ENCODE results near the gene PLD4.
"Not testable (repeated sequence)": the region's sequence is repeated elsewhere in the genome, so short reads cannot be mapped to it uniquely, and the experiment has no call there.

The PLD4 gene

DNA sequence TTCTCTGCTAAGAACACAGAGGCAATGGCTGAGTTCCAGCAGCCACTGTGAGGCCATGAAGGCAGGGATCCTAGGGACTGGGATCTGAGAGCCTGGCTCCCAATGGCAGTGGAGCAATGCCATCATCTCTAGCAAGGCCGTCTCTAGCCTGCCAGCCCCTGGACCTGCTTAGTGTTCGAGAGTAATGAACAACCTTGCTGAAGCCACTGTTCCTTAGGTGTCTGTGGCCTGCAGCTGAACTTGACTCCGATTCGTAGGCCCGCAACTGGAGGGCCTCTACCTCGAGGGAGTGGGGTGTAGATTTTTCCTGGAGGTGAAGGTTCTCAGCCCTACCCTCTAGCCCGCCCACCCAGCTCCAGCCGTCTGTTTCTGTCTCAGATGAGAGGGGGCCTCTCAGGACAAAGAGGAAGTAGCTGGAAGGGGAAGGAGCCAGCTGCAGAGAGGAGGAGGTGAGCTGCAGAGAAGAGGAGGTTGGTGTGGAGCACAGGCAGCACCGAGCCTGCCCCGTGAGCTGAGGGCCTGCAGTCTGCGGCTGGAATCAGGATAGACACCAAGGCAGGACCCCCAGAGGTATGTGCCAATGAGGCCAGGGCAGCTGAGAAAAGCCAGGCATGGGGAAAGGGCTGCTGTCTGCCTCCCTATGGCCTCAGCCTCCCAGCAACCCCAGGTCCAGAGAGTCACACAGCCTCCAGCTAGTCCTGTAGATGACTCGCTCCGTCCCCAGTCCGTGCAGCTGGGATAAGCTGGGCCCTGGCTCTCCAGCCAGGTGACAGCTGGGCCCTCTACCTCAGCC, at the start of gene PLD4:
TSS of gene PLD4 (plus strand) at position 459 of the 793 bp plus-strand sequence. CDS start 2,262 bp downstream, outside the sequence.
- no peak for DNase-seq

DNA sequence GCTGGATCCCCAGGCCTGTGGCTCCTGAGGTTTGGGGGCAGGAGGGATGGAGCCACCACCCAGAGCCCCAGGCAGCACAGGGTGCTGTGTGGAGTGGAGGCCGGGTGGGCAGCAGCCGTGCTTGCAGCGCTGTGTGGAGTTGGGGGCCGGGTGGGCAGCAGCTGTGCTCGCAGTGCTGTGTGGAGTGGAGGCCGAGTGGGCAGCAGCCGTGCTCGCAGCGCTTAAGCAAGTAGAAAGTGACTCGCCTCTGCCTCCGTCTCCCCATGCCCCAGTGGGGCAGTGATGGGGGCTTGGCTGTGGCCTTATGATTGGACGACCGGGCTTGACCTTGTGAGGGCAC, 49.3 kb upstream of the PLD4 start:
- DNase-seq: no peak

GRCh38 chr14:104875811-104876210, 48.9 kb upstream of the PLD4 start:
- DNase-seq: no peak

DNA sequence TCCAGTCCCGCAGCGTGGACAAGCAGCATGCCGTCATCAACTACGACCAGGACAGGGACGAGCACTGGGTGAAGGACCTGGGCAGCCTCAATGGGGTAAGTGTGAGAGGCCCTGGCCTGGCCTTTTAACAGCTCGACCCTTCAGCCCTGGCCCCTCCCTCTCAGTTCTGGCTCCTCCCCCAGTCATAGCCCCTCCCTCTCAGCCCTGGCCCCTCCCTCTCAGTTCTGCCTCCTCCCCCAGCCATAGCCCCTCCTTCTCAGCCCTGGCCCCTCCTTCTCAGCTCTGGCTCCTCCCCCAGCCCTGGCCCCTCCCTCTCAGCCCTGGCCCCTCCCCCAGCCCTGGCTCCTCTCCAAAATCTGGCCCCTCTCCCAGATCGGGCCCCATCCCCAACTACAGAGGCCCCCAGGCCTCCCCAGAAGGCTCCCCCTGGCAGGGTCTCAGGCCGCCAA, 48.4 kb upstream of the PLD4 start:
- peak; percentile 20 for DNase-seq

DNA sequence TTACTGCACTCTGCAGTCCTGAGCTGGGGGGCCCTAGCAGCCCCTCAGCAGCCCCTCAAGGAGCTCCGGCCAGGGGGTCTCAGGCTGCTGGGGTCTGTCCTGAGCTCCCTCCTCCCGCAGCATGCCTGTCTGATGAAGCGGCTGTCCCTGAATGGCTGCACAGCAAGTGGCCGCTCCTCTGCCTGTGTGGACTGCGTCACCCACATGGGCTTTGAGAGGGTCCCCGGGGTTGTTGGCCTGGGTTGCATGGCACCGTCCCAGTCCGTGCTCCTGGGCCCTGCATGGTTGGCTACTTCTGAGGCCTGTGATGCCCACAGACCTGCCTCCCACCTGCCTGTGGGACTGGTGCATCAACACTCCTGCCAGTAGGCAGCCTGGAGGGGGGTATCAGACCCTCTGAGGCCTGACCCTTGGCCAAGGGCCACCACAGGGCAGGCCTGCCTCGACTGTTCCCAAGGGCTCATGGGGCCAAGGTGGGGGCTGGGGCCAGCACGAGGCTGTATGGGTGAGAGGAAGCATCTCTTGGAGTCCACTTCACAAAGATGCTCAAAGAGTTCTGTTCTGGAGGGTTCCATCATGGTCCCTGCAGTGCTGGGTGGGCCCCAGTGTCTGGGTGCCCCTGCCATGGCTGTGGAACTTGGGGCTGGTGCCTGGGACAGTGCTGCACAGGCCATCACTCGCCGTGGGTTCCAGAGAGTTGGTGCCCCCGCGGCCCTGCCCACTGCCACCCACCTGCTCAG, 47.4 kb upstream of the PLD4 start:
- no peak for DNase-seq

DNA sequence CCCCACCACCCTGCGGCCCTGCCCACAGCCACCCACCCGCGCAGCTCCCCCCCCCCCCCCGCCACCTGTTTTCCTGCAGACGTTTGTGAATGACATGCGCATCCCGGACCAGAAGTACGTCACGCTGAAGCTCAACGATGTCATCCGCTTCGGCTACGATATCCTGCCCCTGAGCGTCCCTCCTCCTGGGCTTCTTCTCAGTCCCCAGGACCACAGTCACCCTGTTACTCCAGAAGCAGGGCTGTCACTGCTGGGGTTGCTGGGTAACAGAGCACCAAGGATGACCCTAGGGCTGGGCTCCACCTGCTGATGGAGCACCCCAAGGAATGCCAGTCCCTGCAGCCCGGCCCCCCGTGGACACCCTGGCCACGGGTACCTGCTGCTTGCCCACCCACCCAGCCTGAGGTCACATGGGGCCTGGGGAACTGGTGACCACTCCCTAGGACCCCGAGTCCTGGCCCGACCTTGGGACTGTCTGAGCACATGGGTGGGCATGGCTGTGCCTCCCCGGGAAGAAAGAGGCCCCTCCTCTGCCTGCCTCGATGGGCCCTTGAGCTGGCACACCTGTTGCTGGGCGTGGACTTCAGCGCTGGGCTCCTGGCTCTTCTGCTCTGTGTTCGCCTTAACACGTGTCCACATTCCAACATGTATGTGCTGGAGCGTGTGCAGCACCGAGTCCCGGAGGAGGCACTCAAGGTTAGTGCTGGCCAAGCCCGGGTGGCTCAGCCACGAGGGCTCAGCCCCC, 46.7 kb upstream of the PLD4 start:
- no peak for DNase-seq

DNA sequence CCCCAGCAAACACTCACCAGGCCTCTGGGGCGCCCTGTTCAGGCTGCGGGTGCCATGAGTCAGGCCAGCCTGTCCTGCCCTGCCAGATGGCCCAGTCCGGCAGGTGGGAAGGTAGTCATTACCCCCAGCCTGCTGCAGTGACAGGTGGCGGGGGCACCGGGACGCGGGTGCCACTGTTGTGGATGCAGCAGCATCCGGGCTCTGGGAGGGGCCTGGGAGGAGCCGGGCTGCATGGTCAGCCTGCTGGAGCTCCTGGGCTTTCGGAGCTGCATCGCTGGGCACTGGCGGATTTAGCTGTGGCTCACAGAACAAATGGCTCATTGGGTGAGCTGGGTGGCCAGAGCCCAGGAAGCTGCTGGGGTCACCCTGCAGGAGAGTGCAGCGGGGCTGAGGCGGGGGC, 46.1 kb upstream of the PLD4 start:
- no peak for DNase-seq

DNA sequence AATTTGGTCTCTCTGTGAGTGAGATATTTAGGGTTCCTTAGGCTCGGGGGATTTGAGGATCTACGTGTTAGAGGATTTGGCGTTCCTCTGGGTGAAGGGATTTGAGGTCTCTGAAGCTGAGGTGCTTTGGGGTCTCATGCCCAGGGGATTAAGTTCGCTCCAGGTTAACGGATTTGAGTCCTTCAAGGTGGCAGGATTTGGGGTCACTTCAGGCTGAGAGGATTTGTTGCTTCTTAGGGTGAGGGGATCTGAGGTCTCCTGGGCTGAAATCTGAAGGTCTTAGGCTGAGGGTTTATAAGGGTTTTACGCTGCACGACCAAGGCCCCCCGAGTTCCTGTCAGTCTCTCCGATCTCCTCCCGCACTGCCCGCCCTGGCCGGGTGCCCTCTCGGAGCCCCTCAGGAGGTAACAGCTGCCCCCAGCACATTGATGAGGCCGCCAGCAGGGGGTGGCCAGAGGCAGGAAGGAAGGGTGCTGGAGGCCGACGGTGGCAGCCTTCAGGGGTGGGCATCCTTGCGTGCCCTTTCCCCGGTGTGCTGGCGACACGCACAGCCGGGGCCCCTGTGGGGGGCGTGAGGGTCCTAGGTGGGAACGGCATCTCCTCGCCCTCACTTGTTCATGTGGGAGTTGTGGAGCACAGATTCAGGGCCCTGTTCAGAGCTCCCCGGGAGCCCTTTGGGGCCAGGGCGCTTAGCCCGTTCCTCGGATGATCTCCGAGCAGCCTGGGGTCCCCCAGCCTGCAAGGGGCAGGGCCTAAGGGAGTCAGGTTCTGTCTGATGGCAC, 45.3 kb upstream of the PLD4 start:
- DNase-seq: no peak

GRCh38 chr14:104879983-104880565, 44.6 kb upstream of the PLD4 start:
- no peak for DNase-seq

- no peak for DNase-seq
These were observed 44.0 kb upstream of the PLD4 start for GRCh38 chr14:104880584-104881210.

- no peak for DNase-seq
These were observed 43.2 kb upstream of the PLD4 start for GRCh38 chr14:104881369-104881979.

- no peak for DNase-seq
These were observed 42.2 kb upstream of the PLD4 start for GRCh38 chr14:104882325-104882973.

DNA sequence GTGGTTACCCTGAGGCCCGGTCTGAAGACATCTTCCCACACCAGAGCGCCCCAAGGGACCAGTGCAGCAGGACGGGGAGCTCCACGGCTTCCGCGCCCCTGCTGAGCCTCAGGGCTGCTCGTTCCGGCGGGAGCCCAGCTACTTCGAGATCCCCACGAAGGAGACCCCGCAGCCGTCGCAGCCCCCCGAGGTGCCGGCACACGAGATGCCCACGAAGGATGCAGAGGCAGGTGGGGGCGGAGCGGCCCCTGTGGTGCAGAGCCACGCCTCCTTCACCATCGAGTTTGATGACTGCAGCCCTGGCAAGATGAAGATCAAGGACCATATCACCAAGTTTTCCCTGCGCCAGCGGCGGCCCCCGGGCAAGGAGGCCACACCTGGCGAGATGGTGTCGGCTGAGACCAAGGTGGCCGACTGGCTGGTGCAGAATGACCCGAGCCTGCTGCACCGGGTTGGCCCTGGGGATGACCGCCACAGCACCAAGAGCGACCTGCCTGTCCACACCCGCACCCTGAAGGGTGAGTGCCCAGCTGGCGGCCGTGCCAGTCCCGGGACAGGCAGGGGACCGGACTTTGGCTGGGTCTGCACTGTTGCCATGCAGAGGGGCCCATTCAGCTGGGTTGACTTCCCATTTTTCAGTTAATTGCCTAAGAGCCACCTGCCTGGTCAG, 41.6 kb upstream of the PLD4 start:
- no peak for DNase-seq

- no peak for DNase-seq
These were observed 40.9 kb upstream of the PLD4 start for GRCh38 chr14:104883681-104884361.

DNA sequence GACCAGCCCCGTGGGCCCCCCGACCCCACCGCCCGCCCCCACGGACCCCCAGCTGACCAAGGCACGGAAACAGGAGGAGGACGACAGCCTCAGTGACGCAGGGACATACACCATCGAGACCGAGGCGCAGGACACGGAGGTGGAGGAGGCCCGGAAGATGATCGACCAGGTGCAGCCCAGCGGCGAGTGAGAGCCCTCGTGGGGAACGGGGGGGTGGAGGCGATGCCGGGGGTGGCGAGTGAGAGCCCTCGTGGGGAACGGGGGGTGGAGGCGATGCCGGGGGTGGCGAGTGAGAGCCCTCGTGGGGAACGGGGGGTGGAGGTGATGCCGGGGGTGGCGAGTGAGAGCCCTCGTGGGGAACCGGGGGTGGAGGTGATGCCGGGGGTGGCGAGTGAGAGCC, 40.3 kb upstream of the PLD4 start:
- not testable (repeated sequence) for DNase-seq

- DNase-seq: no peak
These were observed 39.4 kb upstream of the PLD4 start for GRCh38 chr14:104885031-104885972.

- no peak for DNase-seq
These were observed 38.5 kb upstream of the PLD4 start for GRCh38 chr14:104885973-104886689.
